Raji (cell line): ENCODE data around the gene DENND6A.

Source experiments
- POLR2A ChIP-seq: IDR thresholded peaks from 2 replicates; pipeline ENCODE4 v1.6.1; 2011; ENCODE audit warnings: low read depth, low read length, control low read depth; ENCODE audit not compliant: insufficient read depth

DENND6A gene

DNA sequence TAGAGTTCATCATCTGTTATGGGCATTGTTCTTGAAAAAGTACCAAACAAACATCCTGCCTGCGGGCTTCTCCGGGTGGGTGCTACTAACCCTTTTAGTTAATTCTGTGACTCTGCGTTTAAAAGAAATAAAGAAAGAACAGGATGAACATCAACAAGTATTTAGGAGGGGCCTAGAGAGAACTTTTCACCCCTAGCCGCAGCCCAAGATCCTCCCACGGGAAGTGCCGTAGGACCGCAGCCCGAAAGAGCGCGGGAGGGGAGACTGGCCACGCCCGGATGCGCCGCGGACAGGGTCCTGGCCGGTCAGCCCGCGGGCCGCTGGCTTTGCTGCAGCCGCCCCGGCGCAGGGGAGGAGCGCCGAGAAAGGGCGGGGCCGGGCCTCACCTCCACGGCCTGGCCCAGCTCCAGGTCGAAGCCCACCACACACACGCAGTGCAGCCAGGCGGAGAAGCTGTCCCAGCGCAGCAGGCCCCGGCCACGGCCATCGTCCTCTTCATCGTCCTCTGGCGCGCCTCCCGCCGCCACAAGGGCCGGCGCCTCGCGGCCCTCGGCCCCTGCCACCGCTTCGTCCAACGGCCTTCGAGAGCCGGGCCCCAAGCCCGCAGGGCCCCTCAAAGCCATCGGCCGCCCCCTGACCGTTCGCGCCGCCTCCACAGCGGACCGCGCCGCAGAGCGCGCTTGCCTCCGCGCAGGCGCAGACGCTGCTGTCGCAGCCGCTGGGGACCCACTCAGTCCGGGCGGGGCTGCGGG lies at the start of gene DENND6A:
Gene DENND6A, minus strand, starts transcription at position 682 of the 752 bp plus-strand sequence. Its CDS starts 59 bp downstream, at position 623.
- TF ChIP-seq POLR2A = peak; percentile 94

GRCh38 chr3:57740027-57740426 lies 47.1 kb upstream of the DENND6A start:
- no peak for TF ChIP-seq POLR2A

DNA sequence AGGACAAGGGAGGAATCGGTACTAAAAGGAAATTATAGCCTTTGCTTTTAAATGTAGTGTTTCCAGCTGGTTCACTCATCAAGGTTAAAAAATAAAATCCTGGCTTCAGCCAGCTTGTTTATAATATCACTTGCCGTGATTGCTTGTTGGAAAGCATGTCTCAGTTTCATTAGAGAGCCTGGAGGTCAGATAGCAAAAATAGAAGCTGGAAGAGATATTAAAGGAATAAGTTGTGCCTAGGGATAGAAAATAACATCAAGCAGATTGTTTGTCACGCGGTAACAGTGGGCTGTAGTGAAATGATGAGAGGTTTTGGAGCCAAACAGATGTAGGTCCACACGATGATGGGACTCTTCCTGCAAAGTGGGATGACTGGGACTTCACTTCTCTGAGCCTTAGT lies 45.5 kb upstream of the DENND6A start:
- no peak for TF ChIP-seq POLR2A

DNA sequence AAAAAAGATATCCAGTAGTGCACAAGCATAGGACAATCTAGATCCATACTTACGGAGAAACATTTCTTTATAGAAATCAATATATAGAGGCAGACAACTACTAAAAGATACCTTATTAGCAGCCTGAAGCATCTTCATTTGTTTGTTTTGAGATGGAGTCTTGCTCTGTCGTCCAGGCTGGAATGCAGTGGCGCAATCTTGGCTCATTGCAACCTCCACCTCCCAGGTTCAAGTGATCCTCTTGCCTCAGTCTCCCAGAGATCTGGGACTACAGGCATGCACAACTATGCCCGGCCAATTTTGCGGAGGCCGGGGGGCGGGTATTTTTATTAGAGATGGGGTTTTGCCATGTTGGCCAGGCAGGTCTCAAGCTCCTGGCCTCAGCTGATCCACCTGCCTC lies 45.0 kb upstream of the DENND6A start:
- no peak for TF ChIP-seq POLR2A

GRCh38 chr3:57735405-57735804 lies 42.5 kb upstream of the DENND6A start:
- no peak for TF ChIP-seq POLR2A

GRCh38 chr3:57733790-57734189 lies 40.9 kb upstream of the DENND6A start:
- no peak for TF ChIP-seq POLR2A

GRCh38 chr3:57731311-57731710 lies 38.4 kb upstream of the DENND6A start:
- TF ChIP-seq POLR2A = no peak

DNA sequence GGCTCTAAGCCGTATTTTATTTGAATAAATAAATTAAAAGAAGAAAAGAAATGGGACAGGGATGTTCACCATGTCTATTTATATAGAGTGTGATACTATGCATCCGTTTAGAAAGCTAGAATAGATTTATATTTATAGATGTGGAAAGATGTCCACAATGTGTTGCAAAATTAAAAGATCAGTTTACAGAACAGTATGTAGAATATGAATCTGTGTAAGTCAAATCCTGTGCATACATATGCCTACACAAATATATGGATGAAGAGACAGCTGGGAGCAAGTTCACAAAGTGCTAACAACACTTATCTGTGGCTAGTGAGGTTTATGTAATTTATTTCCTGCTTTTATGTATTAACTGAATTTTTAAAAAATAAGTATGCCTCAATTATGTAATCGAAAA lies 37.8 kb upstream of the DENND6A start:
- no peak for TF ChIP-seq POLR2A

- no peak for TF ChIP-seq POLR2A
Measured at GRCh38 chr3:57729334-57730045, 36.6 kb upstream of the DENND6A start.

GRCh38 chr3:57727106-57727505 lies 34.2 kb upstream of the DENND6A start:
- TF ChIP-seq POLR2A = no peak

DNA sequence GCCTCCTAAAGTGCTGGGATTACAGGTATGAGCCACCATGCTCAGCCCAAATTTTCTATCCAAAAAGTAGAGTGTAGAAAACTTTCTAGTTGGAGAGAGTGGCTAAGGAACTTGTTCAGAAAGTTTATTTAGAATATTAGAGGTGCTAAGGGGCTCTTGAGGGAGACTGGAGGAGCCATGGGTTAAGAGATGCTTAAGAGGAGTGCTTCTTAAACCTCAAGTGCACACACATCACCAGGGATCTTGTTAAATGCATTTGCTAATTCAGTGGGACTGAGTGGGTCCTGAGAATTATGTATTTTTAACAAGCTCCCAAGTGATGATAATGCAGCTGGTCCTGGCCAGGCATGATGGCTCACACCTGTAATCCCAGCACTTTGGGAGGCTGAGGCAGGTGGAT lies 33.5 kb upstream of the DENND6A start:
- TF ChIP-seq POLR2A = no peak

DNA sequence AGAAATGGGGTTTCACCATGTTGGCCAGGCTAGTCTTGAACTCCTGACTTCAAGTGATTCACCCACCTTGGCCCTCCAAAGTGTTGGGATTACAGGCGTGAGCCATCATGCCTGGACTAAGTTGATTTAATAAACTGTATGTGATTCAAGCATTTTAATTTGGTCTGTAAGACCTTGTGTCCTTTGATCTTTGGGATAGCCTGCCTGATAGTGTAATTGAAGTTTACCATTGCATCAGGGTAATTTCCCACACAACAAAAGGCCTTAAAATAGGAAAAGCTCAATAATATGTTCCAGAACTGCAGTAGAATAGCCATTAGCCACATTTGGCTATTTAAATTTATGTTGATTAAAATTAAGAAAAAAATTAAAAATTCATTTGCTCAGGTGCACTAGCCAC lies 25.2 kb upstream of the DENND6A start:
- TF ChIP-seq POLR2A = no peak

DNA sequence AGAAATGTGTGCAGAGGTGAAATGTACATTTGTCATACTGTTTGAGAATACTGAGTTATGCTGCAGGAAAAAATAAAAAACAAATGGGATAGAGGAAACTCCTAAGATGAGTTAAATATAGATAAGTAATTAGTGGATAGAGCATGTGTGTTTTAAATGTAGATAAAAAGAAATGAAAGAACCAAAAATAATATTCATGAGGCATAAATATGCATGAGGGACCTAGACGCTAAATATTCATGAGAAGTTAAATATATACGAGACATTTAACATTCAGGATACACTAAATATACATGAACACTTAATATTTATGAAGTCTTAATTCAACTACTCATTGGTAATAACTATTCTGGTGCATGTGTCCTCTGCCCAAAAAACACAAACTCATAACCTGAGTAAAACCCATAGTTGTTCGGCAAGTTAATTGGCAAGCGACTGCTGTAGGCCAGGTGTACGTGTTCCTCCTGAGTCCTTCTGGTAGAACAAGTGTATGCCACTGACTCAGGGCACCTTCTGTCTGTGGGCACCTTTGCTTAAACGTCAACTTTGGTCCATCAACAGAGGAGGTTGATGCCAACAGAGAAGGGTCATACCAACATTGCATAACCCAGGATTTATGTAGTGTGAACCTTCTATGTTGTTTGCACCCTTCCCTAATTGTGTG lies 24.5 kb upstream of the DENND6A start:
- no peak for TF ChIP-seq POLR2A

GRCh38 chr3:57715686-57716085 lies 22.8 kb upstream of the DENND6A start:
- TF ChIP-seq POLR2A = no peak

DNA sequence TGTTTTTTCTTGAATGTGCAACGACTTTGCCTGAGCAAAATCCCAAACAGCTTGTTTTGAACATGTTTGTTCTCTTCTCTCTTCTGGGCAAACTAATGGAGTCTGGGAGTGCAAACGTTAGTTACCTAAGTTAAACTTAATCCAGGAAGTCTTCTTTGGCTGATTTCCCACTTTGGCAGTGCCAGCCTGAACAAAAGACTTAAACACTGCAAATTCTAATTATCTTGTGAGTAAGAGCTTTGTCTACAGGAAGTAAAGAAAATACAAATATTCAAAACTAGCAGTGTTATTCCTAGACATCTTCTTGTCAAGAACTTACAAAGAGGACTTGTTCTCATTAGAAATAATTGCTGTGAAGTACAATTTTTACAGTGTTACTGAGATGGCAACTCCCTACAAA lies 16.7 kb upstream of the DENND6A start:
- TF ChIP-seq POLR2A = no peak

GRCh38 chr3:57709031-57709430 lies 16.2 kb upstream of the DENND6A start:
- no peak for TF ChIP-seq POLR2A
